NCI-H2196 (cell line): ENCODE data around the gene EXOSC7.

Source experiments
- DNase-seq: peaks from one replicate; lab custom pipeline; 2025; ENCODE audit not compliant: unreplicated experiment; lab: John Stamatoyannopoulos, UW

The EXOSC7 gene

GRCh38 chr3:44992555-44993470 lies 16.8 kb downstream of the EXOSC7 start:
- DNase-seq: no peak

GRCh38 chr3:44993471-44994205 lies 17.6 kb downstream of the EXOSC7 start:
- DNase-seq: no peak

GRCh38 chr3:44995142-44995770 lies 19.2 kb downstream of the EXOSC7 start:
- DNase-seq: peak; percentile 3

GRCh38 chr3:44996556-44996969 lies 20.5 kb downstream of the EXOSC7 start:
- DNase-seq: no peak

GRCh38 chr3:44999782-45000181 lies 23.7 kb downstream of the EXOSC7 start:
- peak; percentile 5 for DNase-seq

- DNase-seq: no peak
These were observed 24.8 kb downstream of the EXOSC7 start for GRCh38 chr3:45000823-45001222.

- DNase-seq: no peak
These were observed 25.7 kb downstream of the EXOSC7 start for GRCh38 chr3:45001738-45002137.

- no peak for DNase-seq
These were observed 26.2 kb downstream of the EXOSC7 start for GRCh38 chr3:45002139-45002660.

GRCh38 chr3:45002720-45003119 lies 26.7 kb downstream of the EXOSC7 start:
- no peak for DNase-seq

- DNase-seq: no peak
These were observed 27.4 kb downstream of the EXOSC7 start for GRCh38 chr3:45003406-45003805.

GRCh38 chr3:45003859-45004258 lies 27.8 kb downstream of the EXOSC7 start:
- DNase-seq: no peak

GRCh38 chr3:45007091-45007490 lies 31.0 kb downstream of the EXOSC7 start:
- DNase-seq: no peak

GRCh38 chr3:45008117-45008516 lies 32.1 kb downstream of the EXOSC7 start:
- DNase-seq: no peak

GRCh38 chr3:45009868-45010267 lies 33.8 kb downstream of the EXOSC7 start:
- DNase-seq: no peak

GRCh38 chr3:45010811-45011333 lies 34.8 kb downstream of the EXOSC7 start:
- DNase-seq: no peak

GRCh38 chr3:45011756-45012508 lies 35.9 kb downstream of the EXOSC7 start:
- no peak for DNase-seq

- no peak for DNase-seq
These were observed 36.5 kb downstream of the EXOSC7 start for GRCh38 chr3:45012577-45012976.

- no peak for DNase-seq
These were observed 40.9 kb downstream of the EXOSC7 start for GRCh38 chr3:45016916-45017315.

- no peak for DNase-seq
These were observed 41.8 kb downstream of the EXOSC7 start for GRCh38 chr3:45017821-45018220.

GRCh38 chr3:45020534-45020933 lies 44.5 kb downstream of the EXOSC7 start:
- no peak for DNase-seq
